Mesothelial cell of epicardium (in vitro differentiated cells): Measurements from ENCODE around the gene TYW1. TPM values are rescaled to one million over a fixed set of nuclear protein-coding genes. Genes with fewer than 3 reads are reported as not detected.

Source experiments
- DNase-seq, 2 experiments: peaks; one replicate each; pipeline ENCODE4 v3.0.0; 2021; ENCODE audit warnings: low spot score in 2 of 2; ENCODE audit not compliant: unreplicated experiment in 2 of 2
- H3K27ac Mint-ChIP-seq: 2 replicates; pipeline ENCODE4 v1.8.0; 2021; ENCODE audit warnings: mixed read lengths
- H3K27me3 Mint-ChIP-seq: 2 replicates; pipeline ENCODE4 v1.8.0; 2021; ENCODE audit warnings: low read depth, mixed read lengths
- H3K36me3 Mint-ChIP-seq: 2 replicates; pipeline ENCODE4 v1.8.0; 2021; ENCODE audit warnings: mixed read lengths
- H3K4me1 Mint-ChIP-seq: 2 replicates; pipeline ENCODE4 v1.8.0; 2021; ENCODE audit warnings: mixed read lengths
- H3K4me3 Mint-ChIP-seq: 2 replicates; pipeline ENCODE4 v1.8.0; 2021; ENCODE audit warnings: mild to moderate bottlenecking, moderate library complexity, mixed read lengths
- H3K9me3 Mint-ChIP-seq: 2 replicates; pipeline ENCODE4 v1.8.0; 2021; ENCODE audit warnings: mixed read lengths
- CTCF ChIP-seq: fragments of 200-600 bp; sonication (generic); IDR thresholded peaks from one replicate; pipeline ENCODE4 v1.5.0; 2021; ENCODE audit warnings: antibody characterized with exemption; ENCODE audit not compliant: unreplicated experiment
- total RNA-seq: library from RNA; stranded (reverse); gene quantifications from 3 replicates; pipeline ENCODE4 v1.2.1, GENCODE V29; 2021

Gene TYW1
- total RNA-seq, 1 donor from 2014 or later = 20.4 TPM

GRCh38 chr7:66953044-66953427, 43.6 kb upstream of the TYW1 start:
- H3K4me1 Mint-ChIP-seq = no peaks in the 10 kb centered on the region
- peaks cover 40% of the 10 kb centered on the region for H3K36me3 Mint-ChIP-seq
- no peak overlapping the region for H3K27ac Mint-ChIP-seq
- H3K9me3 Mint-ChIP-seq = no peaks in the 10 kb centered on the region
- TF ChIP-seq CTCF = no peak
- H3K27me3 Mint-ChIP-seq = no peaks in the 10 kb centered on the region
- DNase-seq = no peak
- H3K4me3 Mint-ChIP-seq = no peak overlapping the region

GRCh38 chr7:66957595-66958290, 38.9 kb upstream of the TYW1 start:
- Mint-ChIP-seq H3K4me1 (no peaks in the 10 kb centered on the region), H3K9me3 (no peaks in the 10 kb centered on the region), H3K27me3 (no peaks in the 10 kb centered on the region), H3K36me3 (peaks cover 42% of the 10 kb centered on the region), H3K4me3 (no peak overlapping the region), H3K27ac (no peak overlapping the region)
- DNase-seq = no peak
- no peak for TF ChIP-seq CTCF

GRCh38 chr7:66958538-66959350, 37.9 kb upstream of the TYW1 start:
- DNase-seq = no peak
- Mint-ChIP-seq H3K4me3 (no peak overlapping the region), H3K27me3 (no peaks in the 10 kb centered on the region), H3K27ac (no peak overlapping the region), H3K4me1 (no peaks in the 10 kb centered on the region), H3K9me3 (no peaks in the 10 kb centered on the region), H3K36me3 (peaks cover 40% of the 10 kb centered on the region)
- no peak for TF ChIP-seq CTCF

GRCh38 chr7:66960192-66960591, 36.4 kb upstream of the TYW1 start:
- no peak for TF ChIP-seq CTCF
- Mint-ChIP-seq H3K27me3 (no peaks in the 10 kb centered on the region), H3K4me3 (no peak overlapping the region), H3K27ac (no peak overlapping the region), H3K9me3 (peaks cover 4% of the 10 kb centered on the region), H3K36me3 (peaks cover 40% of the 10 kb centered on the region), H3K4me1 (peaks cover 7% of the 10 kb centered on the region)
- DNase-seq = no peak

- no peak overlapping the region for H3K27ac Mint-ChIP-seq
- H3K27me3 Mint-ChIP-seq = no peaks in the 10 kb centered on the region
- peaks cover 4% of the 10 kb centered on the region for H3K9me3 Mint-ChIP-seq
- TF ChIP-seq CTCF = no peak
- no peak overlapping the region for H3K4me3 Mint-ChIP-seq
- no peak for DNase-seq
- peaks cover 38% of the 10 kb centered on the region for H3K36me3 Mint-ChIP-seq
- peaks cover 7% of the 10 kb centered on the region for H3K4me1 Mint-ChIP-seq
Observed at GRCh38 chr7:66961096-66961495, 35.5 kb upstream of the TYW1 start.
